Tibial artery (tissue), 4 donors: ENCODE data around the gene ASIC2.

Source experiments
- DNase-seq, 2 donors: peaks; one replicate each; pipeline ENCODE4 v3.0.0-alpha.2; 2019
- H3K27ac ChIP-seq, 2 donors: fragments of 200-600 bp; sonication (generic) in 1 of 2; 1 replicate in 1 of 2; 2 replicates in 1 of 2; pipeline ENCODE4 v1.5.1; 2018 to 2019; ENCODE audit warnings: mild to moderate bottlenecking in 1 of 2
- H3K27me3 ChIP-seq, 2 donors: fragments of 200-600 bp; sonication (generic) in 1 of 2; one replicate each; pipeline versions ENCODE4 v1.5.1 to v1.6.0; 2016 to 2019
- H3K36me3 ChIP-seq, 3 donors: fragments of 200-600 bp; sonication (generic) in 2 of 3; one replicate each; pipeline ENCODE4 v1.5.1; 2016 to 2019; ENCODE audit warnings: mild to moderate bottlenecking in 2 of 3
- H3K4me1 ChIP-seq, 4 donors: fragments of 200-600 bp; sonication (generic) in 2 of 4; 1 replicate in 3 of 4; 2 replicates in 1 of 4; pipeline ENCODE4 v1.5.1; 2016 to 2019
- H3K4me3 ChIP-seq, 2 donors: fragments of 200-600 bp; sonication (generic) in 1 of 2; 1 replicate in 1 of 2; 2 replicates in 1 of 2; pipeline ENCODE4 v1.5.1; 2018 to 2019; ENCODE audit warnings: mild to moderate bottlenecking in 2 of 2
- H3K9me3 ChIP-seq, 3 donors: fragments of 200-600 bp; sonication (generic) in 1 of 3; one replicate each; pipeline ENCODE4 v1.5.1; 2016 to 2019
- intact Hi-C: fragments of 100-400 bp; cut with DNase I; formaldehyde crosslinking; loops from one replicate; pipeline ENCODE4 v1.15.0; 2023; ENCODE audit warnings: low total_unique reads
- TF ChIP-seq, protein P1 (sequence below), 2 experiments: fragments of 200-600 bp in 1 of 2; fragments of 450-650 bp in 1 of 2; IDR thresholded peaks; one replicate each; pipeline ENCODE4 v1.5.1; 2017 to 2019; ENCODE audit warnings: antibody characterized with exemption in 2 of 2, mild to moderate bottlenecking in 1 of 2, moderate library complexity in 1 of 2

The ASIC2 gene

DNA sequence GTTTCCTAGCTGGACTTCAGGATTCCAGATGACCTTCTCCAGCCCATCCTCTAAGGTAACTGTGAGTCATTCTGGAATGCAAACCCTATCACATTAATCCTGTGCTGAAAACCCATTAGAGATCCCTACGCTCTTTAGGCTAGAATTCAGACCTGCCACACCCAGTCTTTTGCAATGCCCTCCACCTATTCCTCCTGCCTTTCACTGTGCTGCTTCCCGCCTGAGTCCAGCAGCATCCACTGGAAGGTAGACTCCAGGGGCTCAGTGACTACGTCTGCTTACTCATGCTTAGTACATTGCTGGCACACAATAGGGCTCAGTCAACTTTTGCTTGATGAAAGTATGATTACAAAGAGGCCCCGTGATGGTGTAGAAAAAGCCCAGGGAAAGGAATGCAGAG lies 180.3 kb downstream of the ASIC2 start:
- no peaks in the 10 kb centered on the region for H3K36me3 ChIP-seq
- intact Hi-C loops, result no loop called here
- TF ChIP-seq, protein P1, sequence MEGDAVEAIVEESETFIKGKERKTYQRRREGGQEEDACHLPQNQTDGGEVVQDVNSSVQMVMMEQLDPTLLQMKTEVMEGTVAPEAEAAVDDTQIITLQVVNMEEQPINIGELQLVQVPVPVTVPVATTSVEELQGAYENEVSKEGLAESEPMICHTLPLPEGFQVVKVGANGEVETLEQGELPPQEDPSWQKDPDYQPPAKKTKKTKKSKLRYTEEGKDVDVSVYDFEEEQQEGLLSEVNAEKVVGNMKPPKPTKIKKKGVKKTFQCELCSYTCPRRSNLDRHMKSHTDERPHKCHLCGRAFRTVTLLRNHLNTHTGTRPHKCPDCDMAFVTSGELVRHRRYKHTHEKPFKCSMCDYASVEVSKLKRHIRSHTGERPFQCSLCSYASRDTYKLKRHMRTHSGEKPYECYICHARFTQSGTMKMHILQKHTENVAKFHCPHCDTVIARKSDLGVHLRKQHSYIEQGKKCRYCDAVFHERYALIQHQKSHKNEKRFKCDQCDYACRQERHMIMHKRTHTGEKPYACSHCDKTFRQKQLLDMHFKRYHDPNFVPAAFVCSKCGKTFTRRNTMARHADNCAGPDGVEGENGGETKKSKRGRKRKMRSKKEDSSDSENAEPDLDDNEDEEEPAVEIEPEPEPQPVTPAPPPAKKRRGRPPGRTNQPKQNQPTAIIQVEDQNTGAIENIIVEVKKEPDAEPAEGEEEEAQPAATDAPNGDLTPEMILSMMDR (IDR thresholded peaks at IDR 0.05), result no peak
- H3K4me1 ChIP-seq, result peaks cover 0 to 8% (median 2%) of the 10 kb centered on the region in 4 donors
- H3K27me3 ChIP-seq, result peaks cover 0 to 10% of the 10 kb centered on the region in 2 donors
- no peak overlapping the region for H3K4me3 ChIP-seq
- H3K9me3 ChIP-seq, result no peaks in the 10 kb centered on the region
- no peak overlapping the region for H3K27ac ChIP-seq
- DNase-seq, result no peak

DNA sequence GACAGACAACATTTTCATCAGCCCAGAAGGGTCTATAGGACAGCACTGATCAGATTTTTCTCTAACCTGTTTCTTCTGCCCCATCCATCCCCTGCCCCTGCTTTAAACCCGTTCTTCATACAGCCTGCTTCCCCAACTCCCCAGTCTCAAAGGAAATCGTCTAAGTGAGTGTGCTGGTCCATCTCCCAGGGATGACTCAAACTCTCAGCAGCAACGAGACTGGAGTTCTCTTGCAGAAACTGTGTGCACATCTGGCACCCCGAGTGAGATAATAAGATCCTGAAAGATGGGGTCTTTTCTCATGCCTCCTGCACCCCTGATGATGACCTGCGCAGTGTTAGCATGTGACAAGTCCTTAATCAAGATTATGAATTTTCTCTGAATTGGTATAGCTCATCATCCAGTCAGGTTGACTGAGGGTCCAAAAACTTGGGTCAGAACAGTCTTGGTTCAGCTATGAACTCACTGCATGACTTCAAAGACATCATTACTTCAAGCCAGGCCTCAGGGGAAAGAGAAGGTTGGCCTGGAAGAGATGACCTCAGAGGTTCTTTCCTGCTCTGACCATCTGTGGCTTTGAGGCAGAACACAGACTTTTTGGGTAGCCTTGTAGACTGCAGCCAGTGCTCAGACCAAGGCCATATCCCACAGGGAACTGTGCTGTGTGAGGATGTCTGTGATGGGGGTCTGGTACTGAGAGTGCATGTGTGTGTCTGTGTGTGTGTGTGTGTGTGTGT lies 183.6 kb downstream of the ASIC2 start:
- Histone ChIP-seq H3K4me3 (no peak overlapping the region), H3K27me3 (peaks cover 0 to 6% of the 10 kb centered on the region in 2 donors), H3K9me3 (no peaks in the 10 kb centered on the region), H3K36me3 (no peaks in the 10 kb centered on the region), H3K27ac (no peak overlapping the region), H3K4me1 (peaks cover 0 to 8% (median 2%) of the 10 kb centered on the region in 4 donors)
- TF ChIP-seq, protein P1 (IDR thresholded peaks at IDR 0.05), result no peak
- no peak for DNase-seq
- intact Hi-C loops, result no loop called here

DNA sequence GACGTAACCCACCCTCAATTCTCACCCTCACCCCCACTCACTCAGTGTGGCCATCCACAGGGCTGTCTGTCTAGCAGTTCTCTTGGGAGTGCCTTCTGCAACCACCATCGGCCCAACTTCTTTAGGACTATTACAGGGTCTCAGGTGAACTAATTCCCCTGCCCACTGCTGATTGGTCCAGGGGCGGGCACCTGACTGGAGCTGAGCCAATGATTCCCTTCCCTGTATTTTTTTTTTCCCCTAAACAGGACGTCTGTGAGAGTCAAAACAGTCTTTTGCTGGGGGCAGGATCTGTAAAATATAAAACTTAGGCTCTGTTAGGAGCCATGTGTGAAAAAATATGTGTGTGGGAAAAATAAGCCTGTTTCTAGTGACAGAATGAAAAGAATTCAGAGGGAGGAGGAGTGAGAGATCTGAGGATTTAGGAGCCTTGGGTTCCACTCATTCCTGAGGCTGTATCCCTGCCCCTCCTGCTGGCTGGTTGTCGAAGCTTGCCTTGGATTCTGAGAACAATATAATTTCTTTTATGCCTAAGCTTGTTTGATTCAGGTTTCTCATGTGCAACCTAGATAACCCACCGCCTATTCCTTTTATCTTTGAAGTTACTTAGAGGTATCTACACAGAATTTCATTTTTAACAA lies 186.4 kb downstream of the ASIC2 start:
- Histone ChIP-seq H3K9me3 (no peaks in the 10 kb centered on the region), H3K4me1 (no peaks in the 10 kb centered on the region), H3K27ac (no peak overlapping the region), H3K27me3 (peaks cover 0 to 6% of the 10 kb centered on the region in 2 donors), H3K4me3 (no peak overlapping the region), H3K36me3 (no peaks in the 10 kb centered on the region)
- DNase-seq, result peak in 1 of 2 donors; percentile 11
- intact Hi-C loops, result no loop called here
- TF ChIP-seq, protein P1 (IDR thresholded peaks at IDR 0.05), result no peak

DNA sequence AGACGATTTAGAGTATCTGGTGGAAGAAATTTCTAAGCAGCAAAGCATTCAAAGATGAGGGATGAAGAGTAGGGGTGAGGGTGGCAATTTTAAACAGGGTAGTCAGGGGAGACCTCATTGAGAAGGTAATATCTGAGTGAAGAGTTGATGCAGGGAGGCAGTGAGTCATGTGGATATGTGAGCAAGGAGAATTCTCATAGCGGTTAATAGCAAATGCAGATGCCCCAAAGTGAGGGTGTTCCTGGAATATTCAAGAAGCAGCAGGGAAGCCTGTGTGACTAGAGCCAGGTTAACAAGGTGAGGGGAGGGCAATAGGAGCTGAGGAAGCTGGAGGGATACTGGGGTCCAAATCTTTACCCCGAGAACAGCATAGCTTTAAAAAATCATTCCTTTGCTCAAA lies 187.2 kb downstream of the ASIC2 start:
- Histone ChIP-seq H3K4me3 (no peak overlapping the region), H3K27ac (no peak overlapping the region), H3K4me1 (no peaks in the 10 kb centered on the region), H3K27me3 (peaks cover 0 to 6% of the 10 kb centered on the region in 2 donors), H3K9me3 (no peaks in the 10 kb centered on the region), H3K36me3 (no peaks in the 10 kb centered on the region)
- TF ChIP-seq, protein P1 (IDR thresholded peaks at IDR 0.05), result no peak
- DNase-seq, result no peak
- intact Hi-C loops, result no loop called here

DNA sequence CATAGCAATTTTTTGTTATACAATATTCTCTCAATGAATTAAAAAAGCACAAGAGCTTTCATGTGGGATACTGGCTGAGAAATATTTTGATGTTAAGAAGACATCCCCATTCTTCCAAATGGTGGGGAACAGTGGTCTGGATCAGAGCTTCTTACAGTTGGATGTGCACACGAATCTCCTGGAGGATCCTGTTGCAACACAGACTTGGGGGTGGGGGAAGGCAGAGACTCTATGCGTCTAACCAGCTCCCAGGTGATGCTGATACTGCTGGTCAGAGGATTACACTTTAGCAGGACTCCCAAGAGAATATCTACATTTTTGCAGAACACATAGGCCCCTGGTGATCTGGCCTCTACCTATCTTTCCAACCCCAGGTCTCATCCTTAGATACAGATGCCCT lies 193.2 kb downstream of the ASIC2 start:
- Histone ChIP-seq H3K27me3 (no peaks in the 10 kb centered on the region), H3K4me3 (no peak overlapping the region), H3K36me3 (no peaks in the 10 kb centered on the region), H3K9me3 (no peaks in the 10 kb centered on the region), H3K4me1 (no peaks in the 10 kb centered on the region), H3K27ac (no peak overlapping the region)
- TF ChIP-seq, protein P1 (IDR thresholded peaks at IDR 0.05), result no peak
- DNase-seq, result no peak
- intact Hi-C loops, result no loop called here
